Stimulated activated naive B cell treated with anti-CD40 and anti-IgM and Interleukin-4, amounts not matched to agents 10 μg/mL and 1 μg/mL and 100 μg/mL, for 72 hours (primary cell): ENCODE measurements around the gene MARK3.
"Not testable (repeated sequence)": the region's sequence is repeated elsewhere in the genome, so short reads cannot be mapped to it uniquely, and the experiment has no call there.

Experiments
- ATAC-seq, 2 donors: fragments of 150-1000 bp; cut with Tn5 transposase; replicated peaks; 2 replicates each; pipeline ENCODE4 v1.10.0; 2021; ENCODE audit warnings: moderate library complexity in 1 of 2
- DNase-seq: peaks from one replicate; pipeline ENCODE4 v3.0.0; 2021
- H3K27ac Mint-ChIP-seq: one replicate; pipeline ENCODE4 v1.8.0; 2022; ENCODE audit warnings: mild to moderate bottlenecking, mixed read lengths
- H3K27me3 Mint-ChIP-seq, 2 donors: one replicate each; pipeline ENCODE4 v1.8.0; 2022; ENCODE audit warnings: mixed read lengths in 2 of 2
- H3K36me3 Mint-ChIP-seq, 2 donors: one replicate each; pipeline ENCODE4 v1.8.0; 2022; ENCODE audit warnings: mixed read lengths in 2 of 2, mild to moderate bottlenecking in 1 of 2
- H3K4me1 Mint-ChIP-seq, 2 donors: one replicate each; pipeline ENCODE4 v1.8.0; 2022; ENCODE audit warnings: mixed read lengths in 2 of 2, mild to moderate bottlenecking in 1 of 2
- H3K4me3 Mint-ChIP-seq, 2 donors: one replicate each; pipeline ENCODE4 v1.8.0; 2022; ENCODE audit warnings: mild to moderate bottlenecking in 2 of 2, mixed read lengths in 2 of 2, moderate library complexity in 1 of 2
- H3K9me3 Mint-ChIP-seq, 2 donors: one replicate each; pipeline ENCODE4 v1.8.0; 2022; ENCODE audit warnings: mixed read lengths in 2 of 2, mild to moderate bottlenecking in 1 of 2

MARK3 gene

GRCh38 chr14:103503296-103503695 is 118.1 kb downstream of the MARK3 start:
- Mint-ChIP-seq H3K36me3 (peaks cover 48 to 61% of the 10 kb centered on the region in 2 donors), H3K27me3 (no peaks in the 10 kb centered on the region), H3K4me1 (peaks cover 11 to 21% of the 10 kb centered on the region in 2 donors), H3K27ac (no peak overlapping the region), H3K9me3 (no peaks in the 10 kb centered on the region), H3K4me3 (no peak overlapping the region)
- ATAC-seq (no peak), DNase-seq (no peak)

- Mint-ChIP-seq H3K4me3 (no peak overlapping the region), H3K27ac (peak overlapping the region; percentile 48)
These were observed 119.9 kb downstream of the MARK3 start for GRCh38 chr14:103504991-103505565.

GRCh38 chr14:103507751-103508150 is 122.5 kb downstream of the MARK3 start:
- peaks cover 3 to 15% of the 10 kb centered on the region in 2 donors for H3K4me1 Mint-ChIP-seq
- no peak overlapping the region for H3K27ac Mint-ChIP-seq
- H3K36me3 Mint-ChIP-seq, result peaks cover 37 to 62% of the 10 kb centered on the region in 2 donors
- no peak for DNase-seq
- H3K9me3 Mint-ChIP-seq, result no peaks in the 10 kb centered on the region
- no peak overlapping the region for H3K4me3 Mint-ChIP-seq
- H3K27me3 Mint-ChIP-seq, result no peaks in the 10 kb centered on the region
- ATAC-seq, result no peak

More at GRCh38 chr14:103504991-103505565, 119.9 kb downstream of the MARK3 start:
- no peak for DNase-seq
- no peak for ATAC-seq
- H3K9me3 Mint-ChIP-seq, result no peaks in the 10 kb centered on the region
- H3K27me3 Mint-ChIP-seq, result no peaks in the 10 kb centered on the region
- peaks cover 7 to 15% of the 10 kb centered on the region in 2 donors for H3K4me1 Mint-ChIP-seq
- H3K36me3 Mint-ChIP-seq, result peaks cover 52 to 67% of the 10 kb centered on the region in 2 donors

GRCh38 chr14:103508521-103509329 is 123.5 kb downstream of the MARK3 start:
- Mint-ChIP-seq H3K4me3 (no peak overlapping the region), H3K27me3 (no peaks in the 10 kb centered on the region), H3K36me3 (peaks cover 31 to 54% of the 10 kb centered on the region in 2 donors), H3K4me1 (peaks cover 3 to 15% of the 10 kb centered on the region in 2 donors), H3K27ac (peak overlapping the region; percentile 68), H3K9me3 (no peaks in the 10 kb centered on the region)
- ATAC-seq (no peak), DNase-seq (no peak)

GRCh38 chr14:103509864-103510723 is 124.9 kb downstream of the MARK3 start:
- Mint-ChIP-seq H3K4me3 (no peak overlapping the region), H3K9me3 (no peaks in the 10 kb centered on the region), H3K27ac (peak overlapping the region; percentile 38), H3K27me3 (no peaks in the 10 kb centered on the region), H3K4me1 (peaks cover 3 to 13% of the 10 kb centered on the region in 2 donors), H3K36me3 (peaks cover 21 to 47% of the 10 kb centered on the region in 2 donors)
- ATAC-seq (no peak), DNase-seq (no peak)

- peaks cover 0 to 8% of the 10 kb centered on the region in 2 donors for H3K4me1 Mint-ChIP-seq
These were observed 125.8 kb downstream of the MARK3 start for GRCh38 chr14:103510724-103511693.

GRCh38 chr14:103512180-103512579 is 127.0 kb downstream of the MARK3 start:
- H3K27ac Mint-ChIP-seq, DNase-seq, H3K4me3 Mint-ChIP-seq, H3K9me3 Mint-ChIP-seq, ATAC-seq, H3K4me1 Mint-ChIP-seq, H3K27me3 Mint-ChIP-seq: not testable (repeated sequence)
- peaks cover 13 to 39% of the 10 kb centered on the region in 2 donors for H3K36me3 Mint-ChIP-seq

More at GRCh38 chr14:103510724-103511693, 125.8 kb downstream of the MARK3 start:
- Mint-ChIP-seq H3K27ac (peak overlapping the region; percentile 38), H3K9me3 (no peaks in the 10 kb centered on the region), H3K4me3 (no peak overlapping the region), H3K27me3 (no peaks in the 10 kb centered on the region), H3K36me3 (peaks cover 13 to 40% of the 10 kb centered on the region in 2 donors)
- DNase-seq (no peak), ATAC-seq (no peak)

GRCh38 chr14:103512701-103513611 is 127.7 kb downstream of the MARK3 start:
- DNase-seq (no peak), ATAC-seq (peak in 1 of 2 donors; percentile 29)
- no peak overlapping the region for H3K27ac Mint-ChIP-seq
- H3K36me3 Mint-ChIP-seq, result peaks cover 13 to 35% of the 10 kb centered on the region in 2 donors
- H3K27me3 Mint-ChIP-seq, result no peaks in the 10 kb centered on the region
- no peaks in the 10 kb centered on the region for H3K9me3 Mint-ChIP-seq
- H3K4me3 Mint-ChIP-seq, result no peak overlapping the region
- H3K4me1 Mint-ChIP-seq, result peaks cover 0 to under 1% of the 10 kb centered on the region in 2 donors

GRCh38 chr14:103514596-103515421 is 129.6 kb downstream of the MARK3 start:
- H3K4me3 Mint-ChIP-seq, result no peak overlapping the region
- H3K36me3 Mint-ChIP-seq, result peaks cover 7 to 25% of the 10 kb centered on the region in 2 donors
- ATAC-seq (no peak), DNase-seq (no peak)
- peak overlapping the region; percentile 37 for H3K27ac Mint-ChIP-seq
- peaks cover 9 to 18% of the 10 kb centered on the region in 2 donors for H3K4me1 Mint-ChIP-seq
- no peaks in the 10 kb centered on the region for H3K9me3 Mint-ChIP-seq
- peaks cover 0 to 6% of the 10 kb centered on the region in 2 donors for H3K27me3 Mint-ChIP-seq

- DNase-seq (no peak), ATAC-seq (no peak)
- H3K9me3 Mint-ChIP-seq, result no peaks in the 10 kb centered on the region
- H3K4me3 Mint-ChIP-seq, result no peak overlapping the region
- peaks cover 0 to 12% of the 10 kb centered on the region in 2 donors for H3K27me3 Mint-ChIP-seq
- H3K4me1 Mint-ChIP-seq, result peaks cover 9 to 25% of the 10 kb centered on the region in 2 donors
- no peak overlapping the region for H3K27ac Mint-ChIP-seq
- H3K36me3 Mint-ChIP-seq, result peaks cover 8 to 10% of the 10 kb centered on the region in 2 donors
These were observed 131.4 kb downstream of the MARK3 start for GRCh38 chr14:103516426-103517173.

- H3K36me3 Mint-ChIP-seq, result peaks cover 8 to 9% of the 10 kb centered on the region in 2 donors
- no peak for DNase-seq
- peaks cover 9 to 25% of the 10 kb centered on the region in 2 donors for H3K4me1 Mint-ChIP-seq
- no peaks in the 10 kb centered on the region for H3K9me3 Mint-ChIP-seq
- no peak overlapping the region for H3K4me3 Mint-ChIP-seq
- ATAC-seq, result no peak
- no peak overlapping the region for H3K27ac Mint-ChIP-seq
- H3K27me3 Mint-ChIP-seq, result peaks cover 0 to 12% of the 10 kb centered on the region in 2 donors
These were observed 132.0 kb downstream of the MARK3 start for GRCh38 chr14:103517174-103517566.
